HS-5 (cell line): ENCODE results near the gene SMYD3.

Experiments used
- DNase-seq: peaks from one replicate; pipeline ENCODE4 v3.0.0-alpha.2; 2012; ENCODE audit warnings: low read depth

SMYD3 gene

DNA sequence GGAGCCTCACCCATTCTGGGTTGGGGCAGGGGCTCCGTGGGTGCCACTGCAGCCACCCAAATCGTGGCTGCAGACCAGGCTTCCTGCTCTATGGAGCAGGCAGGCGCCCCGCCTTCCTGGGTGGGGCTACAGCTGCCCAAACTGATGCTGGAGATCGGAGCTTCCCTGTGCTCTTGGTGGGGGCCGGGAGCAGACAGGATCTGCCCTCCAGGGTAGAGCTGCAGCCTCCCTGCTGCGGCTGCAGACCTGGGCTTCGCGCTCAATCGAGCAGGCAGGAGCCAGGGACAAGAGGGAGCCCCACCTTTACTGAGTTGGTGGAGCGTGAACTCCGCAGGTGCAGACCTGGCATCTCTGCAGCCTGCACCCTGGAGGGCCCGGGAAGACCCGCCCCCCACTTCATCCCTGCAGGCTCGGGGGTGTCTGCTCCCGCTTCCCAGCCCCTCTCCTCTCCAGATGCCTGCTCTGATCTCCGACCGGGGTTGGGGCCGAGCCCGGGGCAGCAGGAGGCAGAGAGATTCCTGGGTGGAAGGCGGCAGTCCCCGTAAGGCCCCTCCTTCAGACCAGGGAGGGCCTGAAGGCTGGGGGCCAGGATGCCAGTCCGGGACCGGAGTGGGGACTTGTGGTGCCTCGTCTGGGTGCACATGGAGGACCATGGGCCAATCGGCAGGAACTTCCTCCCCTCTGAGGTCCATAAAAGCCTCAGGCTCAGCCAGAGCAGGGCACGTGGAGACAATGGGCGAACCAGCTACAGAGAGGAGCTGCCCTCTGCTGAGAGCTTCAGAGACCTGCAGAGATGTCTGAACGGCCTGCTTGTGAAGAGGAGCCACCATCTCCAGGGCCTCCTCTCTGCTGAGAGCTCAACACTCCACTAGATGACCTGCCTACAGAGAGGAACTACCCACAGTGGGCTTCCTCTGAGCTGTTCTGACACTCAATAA, 359.3 kb downstream of the SMYD3 start:
- no peak for DNase-seq

DNA sequence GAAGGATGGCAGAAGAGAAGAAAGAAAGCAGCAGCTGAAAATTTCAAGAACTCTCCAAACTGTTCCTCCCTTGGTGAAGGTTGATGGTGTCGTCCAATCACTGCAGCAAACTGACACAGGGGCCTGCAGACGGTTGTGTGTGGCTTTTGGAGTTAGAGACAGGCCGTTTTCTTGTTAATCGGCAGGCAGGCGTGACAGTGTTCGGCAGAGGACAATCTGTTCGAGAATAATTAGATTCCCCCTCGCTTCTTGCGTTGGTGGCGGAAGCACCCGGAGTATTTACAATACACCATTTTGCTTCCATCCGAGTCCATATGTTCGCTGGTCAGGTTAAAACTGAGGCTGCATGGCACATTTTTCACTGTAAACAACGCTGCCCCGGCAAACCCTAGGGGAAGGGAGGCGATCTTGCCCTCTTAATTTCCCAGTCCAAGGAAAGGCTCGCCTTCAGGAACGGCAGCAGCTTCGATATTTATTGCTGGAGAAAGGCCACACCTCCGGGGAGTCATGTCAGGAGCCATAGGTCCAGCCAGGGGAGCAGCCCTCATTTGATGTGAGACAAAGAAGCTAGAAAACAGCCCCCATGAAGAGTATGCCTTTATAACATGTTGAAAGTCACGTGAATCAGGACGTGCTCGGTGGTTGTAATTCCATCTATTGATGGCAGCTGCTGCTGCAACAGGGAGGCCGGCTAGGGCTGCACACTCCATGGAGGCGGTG, 360.1 kb downstream of the SMYD3 start:
- no peak for DNase-seq

DNA sequence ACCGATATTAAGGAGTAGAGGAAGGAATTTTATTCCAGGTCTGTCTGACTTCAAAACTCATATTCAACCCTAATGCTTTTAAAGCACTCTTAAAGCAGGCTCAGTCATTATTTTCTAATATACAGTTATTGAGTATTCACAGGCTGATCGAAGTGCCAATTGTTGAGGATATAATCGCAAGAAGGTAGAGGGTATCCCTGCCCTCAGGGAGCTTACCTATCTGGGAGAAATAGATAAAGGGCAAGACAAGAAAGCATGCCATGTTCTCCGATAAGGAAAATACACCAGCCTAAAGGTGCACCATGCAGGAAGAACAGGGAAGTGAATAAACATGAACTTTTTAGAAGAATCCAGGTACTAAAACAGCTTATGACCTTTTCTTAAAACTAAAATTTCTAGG, 361.2 kb downstream of the SMYD3 start:
- DNase-seq: no peak

DNA sequence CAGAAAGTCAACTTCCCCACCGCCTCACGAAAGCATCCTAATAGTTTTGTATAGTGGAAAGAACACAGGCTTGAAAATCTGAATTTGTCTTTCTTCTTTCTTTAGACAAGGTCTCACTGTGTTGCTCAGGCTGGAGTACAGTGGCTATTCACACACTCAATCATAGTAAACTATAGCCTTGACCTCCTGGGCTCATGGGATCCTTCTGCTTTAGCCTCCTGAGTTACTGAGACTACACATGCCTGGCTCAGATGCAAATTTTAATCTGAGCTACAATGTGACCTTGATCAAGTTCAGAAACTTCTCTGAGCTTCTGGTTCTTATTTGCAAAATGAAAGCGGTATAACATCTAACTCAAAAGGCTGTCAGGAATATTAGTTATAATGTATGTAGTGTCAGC, 362.1 kb downstream of the SMYD3 start:
- DNase-seq: no peak

DNA sequence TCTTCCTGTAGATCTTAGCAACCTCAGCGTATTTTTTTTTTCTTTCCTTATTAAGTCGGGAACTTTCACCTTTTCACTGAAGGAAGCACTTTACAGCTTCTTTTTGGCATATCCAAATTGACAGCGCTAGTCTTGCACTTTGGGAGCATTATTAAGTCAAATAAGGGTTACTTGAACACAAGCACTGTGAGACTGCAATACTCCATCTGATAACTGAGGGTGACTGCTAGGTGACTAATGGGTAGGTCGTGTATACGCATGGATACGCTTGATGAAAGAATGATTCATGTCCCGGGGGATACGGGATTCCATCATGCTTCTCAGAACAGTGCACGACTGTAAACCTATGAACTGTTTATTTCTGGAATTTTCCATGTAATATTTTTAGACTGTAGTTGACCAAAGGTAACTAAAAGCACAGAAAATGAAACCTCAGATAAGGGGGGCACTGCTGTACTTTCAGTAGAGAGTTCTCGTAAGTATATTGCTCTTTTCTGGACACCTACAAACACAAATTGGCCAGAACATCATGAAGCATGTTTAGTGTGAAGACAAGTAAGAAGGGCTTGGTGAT, 364.7 kb downstream of the SMYD3 start:
- peak; percentile 93 for DNase-seq

DNA sequence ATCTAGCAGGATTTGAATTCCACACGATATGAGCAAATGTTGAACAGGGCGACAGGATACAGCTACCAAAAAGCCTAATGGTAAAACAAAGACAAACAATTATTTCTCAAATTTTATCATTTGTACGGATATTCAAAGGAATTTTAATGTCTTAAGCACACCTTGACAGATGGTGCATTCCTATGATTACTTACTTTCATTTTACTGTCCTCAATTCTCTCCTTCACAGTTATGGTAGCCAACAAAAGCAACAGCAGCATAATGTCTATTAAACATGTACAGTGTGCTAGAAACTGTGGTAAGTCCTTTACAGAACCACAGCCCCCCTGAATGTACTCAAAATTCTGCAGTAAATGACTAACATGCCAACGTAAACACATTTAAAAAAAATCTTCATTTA, 365.8 kb downstream of the SMYD3 start:
- DNase-seq: no peak

DNA sequence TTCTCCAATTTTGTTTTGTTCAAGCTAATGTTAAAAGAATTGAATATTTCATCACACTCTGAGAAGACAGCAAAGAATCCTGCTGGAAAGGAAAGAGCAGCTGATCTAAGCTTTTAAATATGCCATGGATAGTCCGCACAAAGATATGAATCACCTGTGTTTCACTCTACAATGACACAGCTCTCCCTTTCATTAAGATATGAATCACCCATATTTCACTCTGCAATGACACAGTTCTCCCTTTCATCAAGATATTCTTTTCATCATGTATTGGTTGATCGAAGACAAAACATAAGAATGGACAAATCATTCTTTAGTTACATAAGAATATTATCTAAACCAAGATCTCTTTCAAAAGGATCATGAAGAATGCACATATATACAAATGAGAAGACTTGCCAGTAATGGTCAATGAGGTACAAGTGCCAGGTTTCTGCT, 367.3 kb downstream of the SMYD3 start:
- peak; percentile 91 for DNase-seq

DNA sequence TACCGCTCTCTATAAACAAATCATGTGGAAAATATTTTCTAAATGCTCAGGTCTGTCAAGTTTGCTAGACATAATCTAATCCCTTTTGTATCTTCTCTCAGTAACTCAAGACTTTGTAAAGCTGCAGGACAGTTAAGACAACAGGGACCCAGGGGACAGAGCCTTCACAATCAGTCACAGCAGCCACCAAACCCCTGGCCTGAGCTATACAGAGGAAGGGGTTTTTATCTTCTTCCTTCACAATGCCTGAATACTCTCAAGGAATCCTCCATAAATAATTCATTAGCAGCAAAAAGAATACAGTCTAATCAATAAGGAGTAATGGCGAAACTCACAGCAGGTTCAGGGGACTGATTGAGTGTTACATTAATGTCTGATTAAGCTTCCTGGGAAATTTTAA, 368.3 kb downstream of the SMYD3 start:
- no peak for DNase-seq

DNA sequence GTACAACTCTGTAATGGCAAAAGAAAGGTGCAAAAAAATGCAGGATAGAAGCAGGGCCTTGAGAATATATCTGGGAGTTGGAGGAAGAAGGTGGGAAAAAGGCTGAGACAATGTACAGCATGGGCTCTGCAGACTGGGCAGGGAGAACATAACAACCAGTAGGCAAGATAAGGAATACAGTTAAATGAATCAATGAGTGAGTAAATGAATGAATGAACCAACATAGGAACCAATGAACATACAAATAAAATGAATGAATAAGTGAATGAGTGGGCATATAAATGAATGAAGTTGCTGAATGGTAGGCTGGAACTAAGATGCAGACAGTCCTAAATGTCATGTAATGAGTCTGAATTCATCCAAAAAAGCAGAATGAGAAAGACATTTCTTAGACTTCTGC, 370.6 kb downstream of the SMYD3 start:
- DNase-seq: no peak

DNA sequence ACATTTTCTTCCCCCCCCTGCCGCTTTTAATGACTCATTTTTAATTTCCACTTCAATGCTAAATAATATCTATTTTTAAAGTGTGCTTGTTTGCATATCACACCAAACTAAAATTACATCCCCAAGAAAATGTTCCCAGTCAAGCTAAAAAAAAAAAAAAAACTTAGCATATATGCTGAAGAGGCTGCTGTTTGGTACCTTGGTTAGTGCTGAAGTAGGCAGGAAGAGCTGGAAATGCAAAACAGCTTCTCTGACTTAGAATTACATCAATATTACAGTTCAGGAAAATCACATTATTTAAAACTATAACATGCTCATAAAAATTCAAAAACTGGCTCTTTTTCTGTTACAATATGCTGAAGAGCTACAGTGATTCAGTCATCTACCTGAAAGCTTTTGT, 372.3 kb downstream of the SMYD3 start:
- no peak for DNase-seq

DNA sequence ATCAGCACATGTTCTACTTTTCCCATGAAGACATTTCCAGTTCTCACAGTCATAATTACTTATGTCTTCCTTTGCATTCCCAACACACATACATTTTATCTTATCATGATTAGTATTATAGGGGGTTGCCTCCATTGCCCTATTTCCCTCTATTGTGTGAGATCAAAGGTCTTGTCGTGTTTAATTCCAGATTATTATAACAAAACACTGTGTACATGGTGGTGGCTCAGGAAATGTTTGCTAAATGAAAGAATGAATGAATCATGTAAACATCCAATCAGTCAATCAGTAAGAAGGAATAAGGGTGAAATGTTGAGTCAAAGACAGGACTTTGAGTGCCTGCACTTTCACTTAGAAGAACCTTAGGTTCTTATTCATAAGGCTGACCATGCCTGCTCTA, 376.0 kb downstream of the SMYD3 start:
- DNase-seq: no peak

DNA sequence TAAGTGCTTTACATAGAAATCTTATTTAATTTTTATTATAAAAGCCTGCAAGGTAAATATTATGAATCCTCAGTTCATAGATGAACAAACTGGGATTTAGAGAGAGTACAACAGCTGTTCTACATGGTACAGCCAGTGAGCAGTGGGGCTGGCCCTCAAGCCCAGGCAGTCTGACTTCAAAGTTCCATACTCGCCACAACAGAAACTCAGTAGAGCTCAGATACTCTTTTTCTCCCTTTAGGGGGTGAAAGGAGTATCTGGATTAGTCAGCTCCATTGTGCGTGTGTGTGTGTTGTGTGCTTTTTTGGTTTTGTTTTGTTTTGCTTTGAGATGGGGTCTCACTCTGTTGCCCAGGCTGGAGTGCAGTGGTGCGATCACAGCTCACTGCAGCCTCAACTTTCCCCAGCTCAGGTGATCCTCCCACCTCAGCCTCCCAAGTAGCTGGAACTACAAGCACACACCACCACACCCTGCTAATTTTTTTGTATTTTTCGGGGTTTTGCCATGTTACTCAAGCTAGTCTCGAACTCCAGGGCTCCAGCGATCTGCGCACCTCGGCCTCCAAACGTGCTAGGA, 378.5 kb downstream of the SMYD3 start:
- DNase-seq: no peak

DNA sequence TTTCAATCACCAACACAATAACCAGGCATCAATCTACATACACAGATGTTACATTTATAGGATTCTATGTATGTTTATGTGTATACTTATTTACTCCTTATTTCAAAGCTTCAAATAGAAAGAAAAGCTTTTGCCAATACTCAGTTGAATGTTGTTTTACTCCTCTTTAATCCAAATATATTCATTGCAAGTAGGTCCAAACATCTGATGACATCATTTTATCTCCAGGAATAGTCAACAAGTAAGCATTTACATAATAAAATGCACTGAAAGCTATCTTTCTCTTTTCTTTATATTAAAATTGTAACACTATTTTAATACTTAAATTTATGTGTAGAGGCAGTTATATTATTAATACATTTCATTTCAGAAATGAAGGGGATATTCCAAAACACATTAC, 380.5 kb downstream of the SMYD3 start:
- DNase-seq: no peak

DNA sequence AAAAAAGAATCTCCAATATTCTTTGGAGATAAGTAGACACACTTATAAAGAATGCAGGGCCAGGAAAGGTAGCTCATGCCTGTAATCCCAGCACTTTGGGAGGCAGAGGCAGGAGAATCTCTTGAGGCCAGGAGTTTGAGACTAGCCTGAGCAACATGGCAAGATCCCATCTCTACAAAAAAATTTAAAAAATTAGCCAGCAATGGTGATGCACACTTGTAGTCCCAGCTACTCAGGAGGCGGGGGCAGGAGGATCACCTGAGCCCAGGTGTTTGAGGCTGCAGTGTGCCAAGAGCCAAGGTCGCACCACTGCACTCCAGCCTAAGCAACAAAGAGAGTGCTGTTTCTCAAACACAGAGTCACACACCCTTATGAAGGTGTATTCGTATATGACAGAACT, 385.0 kb downstream of the SMYD3 start:
- DNase-seq: no peak

DNA sequence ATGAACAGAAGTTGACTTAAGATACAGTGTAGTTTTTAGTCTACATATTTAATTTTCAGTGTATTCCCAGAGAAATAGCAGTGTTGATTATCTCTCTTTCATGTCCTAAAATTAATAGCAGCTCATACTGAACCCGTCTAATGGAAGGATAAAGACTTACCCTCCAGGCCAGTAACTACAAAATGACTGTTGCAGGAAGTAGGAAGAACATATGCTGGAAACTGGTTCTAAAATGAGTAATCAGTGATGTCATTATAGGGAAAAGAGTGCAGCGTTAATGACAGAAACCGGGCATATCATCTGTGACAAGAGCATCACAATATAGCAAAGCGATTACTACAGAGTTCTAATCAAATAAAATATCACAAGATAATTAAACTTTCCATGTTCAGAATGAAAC, 385.5 kb downstream of the SMYD3 start:
- no peak for DNase-seq

DNA sequence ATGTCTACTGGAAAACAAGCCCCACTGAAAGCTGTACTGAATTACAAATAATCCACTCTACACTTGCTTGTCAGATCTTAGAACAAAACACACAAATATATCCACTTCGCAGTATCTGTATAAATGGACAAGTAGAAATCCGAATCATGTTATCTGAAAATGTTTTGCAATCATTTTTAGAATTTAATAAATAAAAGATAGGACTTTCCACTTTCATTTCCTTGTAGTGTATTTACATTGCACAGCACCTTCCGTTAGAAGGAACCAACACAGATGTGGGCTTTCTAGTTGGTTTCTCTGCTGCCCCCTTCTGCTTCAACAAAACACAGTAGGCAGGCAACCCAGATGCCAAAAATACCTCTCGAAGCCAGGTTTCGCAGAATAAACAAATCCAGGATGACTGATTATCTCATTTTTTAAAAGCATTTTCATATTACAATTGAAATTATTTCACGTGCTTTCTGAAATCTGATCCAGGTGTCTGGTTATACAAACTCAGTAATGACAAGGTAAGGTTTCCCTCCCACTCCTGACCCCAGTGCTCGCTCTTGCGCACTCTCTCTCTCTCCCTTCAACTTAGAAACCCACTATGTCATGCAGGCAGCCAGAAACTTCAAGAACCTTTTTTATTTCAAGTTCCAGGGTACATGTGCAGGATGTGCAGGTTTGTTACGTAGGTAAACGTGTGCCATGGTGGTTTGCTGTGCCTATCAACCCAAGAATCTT, 389.9 kb downstream of the SMYD3 start:
- DNase-seq: no peak

DNA sequence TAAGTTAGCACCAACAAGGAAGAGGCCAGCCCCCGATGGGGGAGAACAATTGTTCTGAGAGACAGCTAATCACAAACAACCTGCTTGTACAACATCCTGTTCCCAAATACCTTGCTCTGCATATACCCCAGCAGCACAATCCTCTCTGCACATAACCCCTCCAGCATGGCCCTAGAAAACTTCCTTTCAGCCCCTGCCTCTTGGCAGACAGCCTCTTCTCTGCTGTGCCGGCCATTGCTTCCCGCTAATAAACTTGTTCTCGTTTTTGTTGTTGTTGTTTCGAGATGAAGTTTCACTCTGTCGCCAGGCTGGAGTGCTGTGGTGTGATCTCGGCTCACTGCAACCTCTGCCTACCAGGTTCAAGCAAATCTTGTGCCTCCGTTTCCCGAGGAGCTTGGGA, 392.7 kb downstream of the SMYD3 start:
- no peak for DNase-seq

DNA sequence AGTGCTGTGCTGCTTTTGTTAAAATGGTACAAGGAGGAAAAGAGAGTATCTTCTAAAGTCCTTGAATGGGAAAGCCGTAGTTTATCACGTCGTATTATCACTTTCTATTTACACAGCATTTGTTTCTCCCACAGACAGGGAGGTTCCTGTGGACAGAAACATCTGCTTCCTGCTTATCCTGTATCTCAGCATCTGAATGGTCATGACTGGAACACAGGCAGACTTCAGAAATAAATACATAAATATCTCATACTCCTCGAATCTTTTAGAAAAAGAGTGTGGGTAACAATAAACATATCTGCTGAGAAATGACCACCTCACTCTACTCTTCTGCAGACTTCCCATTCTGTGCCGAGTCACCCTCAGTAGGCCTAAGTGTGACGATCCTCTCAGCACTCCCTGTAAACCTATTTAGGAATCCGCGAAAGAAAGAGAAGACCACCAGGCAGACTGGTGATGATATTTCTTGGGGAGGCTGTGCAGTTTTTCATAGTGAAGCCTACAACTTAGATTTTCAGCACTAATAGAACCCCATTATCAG, 393.5 kb downstream of the SMYD3 start:
- DNase-seq: no peak

DNA sequence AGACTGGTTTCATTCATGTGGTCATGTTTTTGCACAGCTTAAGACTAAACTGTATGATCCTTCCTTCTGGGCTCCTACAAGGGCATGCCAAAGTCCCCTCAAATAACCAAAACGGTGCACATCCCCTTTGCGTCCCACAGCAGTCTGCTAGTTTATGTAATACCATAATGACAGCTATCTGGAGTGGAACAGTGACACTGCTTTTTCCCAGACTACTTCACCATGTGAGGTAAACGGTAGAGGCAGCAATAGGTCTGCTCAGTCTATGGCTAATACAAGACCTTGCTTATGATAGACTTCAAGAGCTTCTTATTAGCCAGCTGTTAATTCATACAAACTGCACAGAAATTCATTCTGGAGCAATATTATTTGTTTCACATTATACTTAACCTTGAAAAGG, 395.5 kb downstream of the SMYD3 start:
- no peak for DNase-seq

DNA sequence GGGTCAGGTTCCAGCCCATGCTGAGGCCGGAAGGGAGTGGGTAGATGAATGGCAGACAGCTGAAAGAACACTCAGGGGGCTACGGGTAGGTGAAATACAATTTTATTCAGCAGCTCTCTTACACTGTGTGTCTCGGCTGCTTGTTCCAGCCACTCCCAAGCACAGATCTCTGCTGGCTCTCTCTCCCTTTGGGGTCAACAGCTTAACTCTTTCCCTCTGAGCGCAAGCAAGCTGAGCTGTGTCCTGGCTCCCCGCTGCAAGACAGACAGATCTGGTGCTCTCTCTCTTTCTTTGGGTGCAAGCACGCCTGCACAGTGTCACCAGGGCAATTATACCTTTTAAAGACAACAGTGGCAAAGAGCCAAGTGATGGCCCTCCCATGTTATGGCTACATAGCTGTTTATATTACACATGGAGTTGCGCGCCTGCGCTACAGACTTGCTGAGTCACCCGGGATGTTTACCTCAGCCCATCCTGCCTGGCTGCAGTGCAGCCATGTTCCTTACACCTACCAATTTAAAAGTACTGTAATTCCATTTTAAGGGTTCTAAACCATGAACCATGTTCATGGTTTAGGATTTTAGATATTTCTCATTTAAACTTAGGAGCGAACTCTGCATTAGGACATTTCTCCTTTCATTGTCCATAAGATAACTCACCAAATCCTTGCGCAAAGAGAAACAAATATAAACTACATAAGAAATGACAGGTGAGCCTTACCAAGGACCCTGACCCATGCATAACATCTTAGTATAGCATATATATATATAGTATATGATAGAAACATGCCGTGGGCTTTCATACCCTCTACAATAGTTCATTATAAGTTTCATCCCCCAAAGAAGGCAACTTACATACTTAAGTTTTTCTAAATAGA, 396.5 kb downstream of the SMYD3 start:
- no peak for DNase-seq
